CD4-positive, alpha-beta T cell treated with Interleukin-17A for 4 hours (primary cell): ENCODE measurements around the gene ZEB1.

Experiments used
- DNase-seq: peaks from one replicate; pipeline ENCODE4 v3.0.0-alpha.2; 2020; ENCODE audit warnings: mixed read lengths

The ZEB1 gene

GRCh38 chr10:31318854-31319601, at the start of gene ZEB1:
TSS of gene ZEB1 (plus strand) at chr10:31319216. CDS start at chr10:31319235, 19 bp downstream.
- DNase-seq, result peak; percentile 93

GRCh38 chr10:31270954-31271353, 48.1 kb upstream of the ZEB1 start:
- DNase-seq, result no peak

- no peak for DNase-seq
These were observed 46.2 kb upstream of the ZEB1 start for GRCh38 chr10:31272841-31273240.

GRCh38 chr10:31273789-31274188, 45.2 kb upstream of the ZEB1 start:
- DNase-seq, result no peak

- no peak for DNase-seq
These were observed 44.7 kb upstream of the ZEB1 start for GRCh38 chr10:31274310-31274709.

- DNase-seq, result no peak
These were observed 40.6 kb upstream of the ZEB1 start for GRCh38 chr10:31278279-31278941.

- DNase-seq, result no peak
These were observed 38.0 kb upstream of the ZEB1 start for GRCh38 chr10:31280972-31281371.

- no peak for DNase-seq
These were observed 31.0 kb upstream of the ZEB1 start for GRCh38 chr10:31288001-31288400.

- DNase-seq, result no peak
These were observed 30.1 kb upstream of the ZEB1 start for GRCh38 chr10:31288962-31289361.

GRCh38 chr10:31290386-31290785, 28.6 kb upstream of the ZEB1 start:
- no peak for DNase-seq

GRCh38 chr10:31291123-31291522, 27.9 kb upstream of the ZEB1 start:
- DNase-seq, result no peak

- DNase-seq, result no peak
These were observed 24.5 kb upstream of the ZEB1 start for GRCh38 chr10:31294558-31294957.

- DNase-seq, result no peak
These were observed 22.3 kb upstream of the ZEB1 start for GRCh38 chr10:31296754-31297153.

GRCh38 chr10:31299119-31299518, 19.9 kb upstream of the ZEB1 start:
- DNase-seq, result no peak

GRCh38 chr10:31303212-31303611, 15.8 kb upstream of the ZEB1 start:
- DNase-seq, result no peak

- no peak for DNase-seq
These were observed 14.6 kb upstream of the ZEB1 start for GRCh38 chr10:31304291-31304970.

- DNase-seq, result no peak
These were observed 5.6 kb upstream of the ZEB1 start for GRCh38 chr10:31313396-31313795.

- no peak for DNase-seq
These were observed 4.5 kb upstream of the ZEB1 start for GRCh38 chr10:31314256-31315150.

- DNase-seq, result no peak
These were observed 3.6 kb upstream of the ZEB1 start for GRCh38 chr10:31315453-31315852.

GRCh38 chr10:31317171-31317570, 1.8 kb upstream of the ZEB1 start:
- DNase-seq, result no peak

GRCh38 chr10:31317652-31318381, 1.2 kb upstream of the ZEB1 start:
- DNase-seq, result peak; percentile 82

- no peak for DNase-seq
These were observed 598 bp upstream of the ZEB1 start for GRCh38 chr10:31318382-31318853.
